Effector memory CD4-positive, alpha-beta T cell (primary cell): ENCODE measurements around the gene CEACAM16.
A peak's percentile ranks its signal among the peaks of the same experiment; 100 is the strongest.

ENCODE experiments used
- DNase-seq, 3 donors: peaks; one replicate each; pipeline ENCODE4 v3.0.0-alpha.2; 2020
- H3K27ac ChIP-seq: 2 replicates; pipeline ENCODE4 v1.7.0; 2013; ENCODE audit warnings: mild to moderate bottlenecking, low read length, moderate library complexity; ENCODE audit not compliant: insufficient read depth, poor library complexity, severe bottlenecking
- H3K27me3 ChIP-seq: replicated peaks from 2 replicates; pipeline ENCODE4 v1.7.0; 2013; ENCODE audit warnings: mild to moderate bottlenecking, low read length; ENCODE audit not compliant: insufficient read depth, control insufficient read depth, poor library complexity, severe bottlenecking
- H3K36me3 ChIP-seq: 2 replicates; pipeline ENCODE4 v1.7.0; 2013; ENCODE audit warnings: mild to moderate bottlenecking, low read length, moderate library complexity; ENCODE audit not compliant: control insufficient read depth, insufficient read depth
- H3K4me1 ChIP-seq: 2 replicates; pipeline ENCODE4 v1.7.0; 2013; ENCODE audit warnings: low read length, mild to moderate bottlenecking; ENCODE audit not compliant: control insufficient read depth, insufficient read depth, poor library complexity, severe bottlenecking
- H3K4me3 ChIP-seq: 2 replicates; pipeline ENCODE4 v1.7.0; 2013; ENCODE audit warnings: low read length, low read depth, mild to moderate bottlenecking; ENCODE audit not compliant: insufficient read depth, poor library complexity, severe bottlenecking
- H3K9me3 ChIP-seq: 2 replicates; pipeline ENCODE4 v1.7.0; 2013; ENCODE audit warnings: mild to moderate bottlenecking, low read length, moderate library complexity; ENCODE audit not compliant: control insufficient read depth
- total RNA-seq, 3 donors: gene quantifications; one replicate each; lab custom pipeline; 2026; lab: John Stamatoyannopoulos, UW

The CEACAM16 gene
- 0 reads per million in 3 donors for total RNA-seq

- Histone ChIP-seq H3K36me3 (no peaks in the 10 kb centered on the region), H3K4me3 (no peak within 1 kb of the TSS), H3K27ac (no peak within 1 kb of the TSS), H3K9me3 (no peaks in the 10 kb centered on the region), H3K27me3 (no peaks in the 10 kb centered on the region), H3K4me1 (no peaks in the 10 kb centered on the region)
- no peak for DNase-seq
Observed at GRCh38 chr19:44698492-44699201, at the start of gene CEACAM16. Gene CEACAM16, plus strand, starts transcription at chr19:44699151. Its CDS starts 2,306 bp downstream, at chr19:44701457.

- no peaks in the 10 kb centered on the region for H3K9me3 ChIP-seq
- no peaks in the 10 kb centered on the region for H3K4me1 ChIP-seq
- H3K4me3 ChIP-seq = no peak overlapping the region
- no peak overlapping the region for H3K27ac ChIP-seq
- peaks cover 9% of the 10 kb centered on the region for H3K27me3 ChIP-seq
- no peak for DNase-seq
- H3K36me3 ChIP-seq = no peaks in the 10 kb centered on the region
Observed at GRCh38 chr19:44649578-44650145, 49.3 kb upstream of the CEACAM16 start.

GRCh38 chr19:44653343-44653742 is 45.6 kb upstream of the CEACAM16 start:
- no peak overlapping the region for H3K27ac ChIP-seq
- H3K4me1 ChIP-seq = no peaks in the 10 kb centered on the region
- DNase-seq = no peak
- no peaks in the 10 kb centered on the region for H3K27me3 ChIP-seq
- H3K36me3 ChIP-seq = no peaks in the 10 kb centered on the region
- H3K9me3 ChIP-seq = no peaks in the 10 kb centered on the region
- H3K4me3 ChIP-seq = no peak overlapping the region

GRCh38 chr19:44653977-44654774 is 44.8 kb upstream of the CEACAM16 start:
- H3K4me1 ChIP-seq = no peaks in the 10 kb centered on the region
- H3K27me3 ChIP-seq = no peaks in the 10 kb centered on the region
- H3K9me3 ChIP-seq = no peaks in the 10 kb centered on the region
- DNase-seq = peak; percentile 24 to 56 (median 41)
- no peaks in the 10 kb centered on the region for H3K36me3 ChIP-seq
- no peak overlapping the region for H3K4me3 ChIP-seq
- no peak overlapping the region for H3K27ac ChIP-seq

- H3K4me3 ChIP-seq = no peak overlapping the region
- no peaks in the 10 kb centered on the region for H3K9me3 ChIP-seq
- peak; percentile 9 to 31 (median 22) for DNase-seq
- no peaks in the 10 kb centered on the region for H3K36me3 ChIP-seq
- no peaks in the 10 kb centered on the region for H3K4me1 ChIP-seq
- H3K27me3 ChIP-seq = no peaks in the 10 kb centered on the region
- no peak overlapping the region for H3K27ac ChIP-seq
Observed at GRCh38 chr19:44657211-44657921, 41.6 kb upstream of the CEACAM16 start.

- H3K36me3 ChIP-seq = no peaks in the 10 kb centered on the region
Observed at GRCh38 chr19:44658069-44658733, 40.8 kb upstream of the CEACAM16 start.

GRCh38 chr19:44660081-44660480 is 38.9 kb upstream of the CEACAM16 start:
- Histone ChIP-seq H3K36me3 (no peaks in the 10 kb centered on the region), H3K27me3 (no peaks in the 10 kb centered on the region), H3K4me3 (no peak overlapping the region), H3K27ac (no peak overlapping the region), H3K9me3 (no peaks in the 10 kb centered on the region), H3K4me1 (no peaks in the 10 kb centered on the region)
- no peak for DNase-seq

More at GRCh38 chr19:44658069-44658733, 40.8 kb upstream of the CEACAM16 start:
- Histone ChIP-seq H3K4me1 (no peaks in the 10 kb centered on the region), H3K4me3 (no peak overlapping the region), H3K27ac (no peak overlapping the region), H3K9me3 (no peaks in the 10 kb centered on the region), H3K27me3 (no peaks in the 10 kb centered on the region)
- DNase-seq = no peak

- Histone ChIP-seq H3K4me3 (no peak overlapping the region), H3K27me3 (no peaks in the 10 kb centered on the region), H3K4me1 (no peaks in the 10 kb centered on the region), H3K9me3 (no peaks in the 10 kb centered on the region), H3K36me3 (no peaks in the 10 kb centered on the region), H3K27ac (no peak overlapping the region)
- no peak for DNase-seq
Observed at GRCh38 chr19:44661205-44661604, 37.7 kb upstream of the CEACAM16 start.

- no peaks in the 10 kb centered on the region for H3K27me3 ChIP-seq
- H3K27ac ChIP-seq = no peak overlapping the region
- no peak for DNase-seq
- H3K4me3 ChIP-seq = no peak overlapping the region
- H3K36me3 ChIP-seq = no peaks in the 10 kb centered on the region
- H3K9me3 ChIP-seq = no peaks in the 10 kb centered on the region
- H3K4me1 ChIP-seq = no peaks in the 10 kb centered on the region
Observed at GRCh38 chr19:44661904-44662303, 37.0 kb upstream of the CEACAM16 start.
